ENCODE results near the gene CLEC18C. TPM values are rescaled to one million over a fixed set of nuclear protein-coding genes. Genes with fewer than 3 reads are reported as not detected.
"Not testable (repeated sequence)": the region's sequence is repeated elsewhere in the genome, so short reads cannot be mapped to it uniquely, and the experiment has no call there.

Gene CLEC18C
- total RNA-seq, 2 donors from 2014 or later: not detected

DNA sequence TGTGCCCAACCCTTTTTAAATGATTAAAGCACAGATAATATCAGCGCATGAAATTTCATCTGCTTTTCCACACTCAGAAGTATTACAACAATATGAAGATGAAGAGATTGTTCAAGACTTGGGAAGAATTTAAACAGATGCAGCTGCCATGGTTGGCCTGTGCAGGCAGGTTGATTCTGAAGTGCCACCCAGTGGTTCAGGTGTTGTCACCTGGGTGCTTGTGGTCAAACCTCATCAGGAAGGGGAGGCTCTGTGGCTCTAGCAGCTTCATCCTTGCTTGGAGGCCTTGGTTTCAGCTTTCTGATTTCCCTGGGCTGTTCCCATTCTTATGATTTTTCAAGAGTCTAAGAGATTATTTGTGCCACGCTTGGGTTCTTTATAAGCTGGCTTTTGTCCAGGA, 22.2 kb upstream of the CLEC18C start:
- H3K4me3 ChIP-seq: no peak overlapping the region
- no peaks in the 10 kb centered on the region for H3K4me1 ChIP-seq
- no peak for DNase-seq (ENCODE audit: low spot score)
- H3K36me3 ChIP-seq: peaks cover 72% of the 10 kb centered on the region
- TF ChIP-seq, protein P1, sequence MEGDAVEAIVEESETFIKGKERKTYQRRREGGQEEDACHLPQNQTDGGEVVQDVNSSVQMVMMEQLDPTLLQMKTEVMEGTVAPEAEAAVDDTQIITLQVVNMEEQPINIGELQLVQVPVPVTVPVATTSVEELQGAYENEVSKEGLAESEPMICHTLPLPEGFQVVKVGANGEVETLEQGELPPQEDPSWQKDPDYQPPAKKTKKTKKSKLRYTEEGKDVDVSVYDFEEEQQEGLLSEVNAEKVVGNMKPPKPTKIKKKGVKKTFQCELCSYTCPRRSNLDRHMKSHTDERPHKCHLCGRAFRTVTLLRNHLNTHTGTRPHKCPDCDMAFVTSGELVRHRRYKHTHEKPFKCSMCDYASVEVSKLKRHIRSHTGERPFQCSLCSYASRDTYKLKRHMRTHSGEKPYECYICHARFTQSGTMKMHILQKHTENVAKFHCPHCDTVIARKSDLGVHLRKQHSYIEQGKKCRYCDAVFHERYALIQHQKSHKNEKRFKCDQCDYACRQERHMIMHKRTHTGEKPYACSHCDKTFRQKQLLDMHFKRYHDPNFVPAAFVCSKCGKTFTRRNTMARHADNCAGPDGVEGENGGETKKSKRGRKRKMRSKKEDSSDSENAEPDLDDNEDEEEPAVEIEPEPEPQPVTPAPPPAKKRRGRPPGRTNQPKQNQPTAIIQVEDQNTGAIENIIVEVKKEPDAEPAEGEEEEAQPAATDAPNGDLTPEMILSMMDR (IDR thresholded peaks at IDR 0.05): no peak
- H3K27me3 ChIP-seq: no peaks in the 10 kb centered on the region
- no peak overlapping the region for H3K27ac ChIP-seq
- H3K9me3 ChIP-seq: no peaks in the 10 kb centered on the region

DNA sequence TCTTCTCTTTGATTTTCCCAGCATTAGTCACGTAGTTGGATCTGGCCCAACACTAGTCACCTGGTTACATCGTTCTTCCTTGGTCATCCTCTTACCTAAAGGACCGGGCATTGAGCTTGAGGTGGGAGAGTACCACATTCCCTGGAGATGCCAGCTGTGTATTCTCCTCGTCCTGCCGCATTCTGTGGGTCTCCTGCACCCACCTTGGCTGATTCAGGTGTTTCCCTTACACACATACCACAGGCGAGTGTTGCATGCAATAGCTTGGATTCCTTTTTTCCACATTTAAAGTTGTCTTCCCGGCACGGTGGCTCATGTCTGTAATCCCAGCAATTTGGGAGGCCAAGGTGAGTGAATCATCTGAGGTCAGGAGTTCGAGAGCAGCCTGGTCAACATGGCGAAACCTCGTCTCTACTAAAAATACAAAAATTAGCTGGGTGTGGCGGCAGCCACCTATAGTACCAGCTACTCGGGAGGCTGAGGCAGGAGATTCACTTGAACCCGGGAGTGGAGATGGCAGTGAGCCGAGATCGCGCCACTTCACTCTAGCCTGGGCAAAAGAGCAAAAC, 21.6 kb upstream of the CLEC18C start:
- Histone ChIP-seq H3K4me1 (no peaks in the 10 kb centered on the region), H3K27ac (no peak overlapping the region), H3K27me3 (no peaks in the 10 kb centered on the region), H3K4me3 (no peak overlapping the region), H3K36me3 (peaks cover 78% of the 10 kb centered on the region), H3K9me3 (no peaks in the 10 kb centered on the region)
- no peak for DNase-seq (ENCODE audit: low spot score)
- TF ChIP-seq, protein P1 (IDR thresholded peaks at IDR 0.05): no peak

DNA sequence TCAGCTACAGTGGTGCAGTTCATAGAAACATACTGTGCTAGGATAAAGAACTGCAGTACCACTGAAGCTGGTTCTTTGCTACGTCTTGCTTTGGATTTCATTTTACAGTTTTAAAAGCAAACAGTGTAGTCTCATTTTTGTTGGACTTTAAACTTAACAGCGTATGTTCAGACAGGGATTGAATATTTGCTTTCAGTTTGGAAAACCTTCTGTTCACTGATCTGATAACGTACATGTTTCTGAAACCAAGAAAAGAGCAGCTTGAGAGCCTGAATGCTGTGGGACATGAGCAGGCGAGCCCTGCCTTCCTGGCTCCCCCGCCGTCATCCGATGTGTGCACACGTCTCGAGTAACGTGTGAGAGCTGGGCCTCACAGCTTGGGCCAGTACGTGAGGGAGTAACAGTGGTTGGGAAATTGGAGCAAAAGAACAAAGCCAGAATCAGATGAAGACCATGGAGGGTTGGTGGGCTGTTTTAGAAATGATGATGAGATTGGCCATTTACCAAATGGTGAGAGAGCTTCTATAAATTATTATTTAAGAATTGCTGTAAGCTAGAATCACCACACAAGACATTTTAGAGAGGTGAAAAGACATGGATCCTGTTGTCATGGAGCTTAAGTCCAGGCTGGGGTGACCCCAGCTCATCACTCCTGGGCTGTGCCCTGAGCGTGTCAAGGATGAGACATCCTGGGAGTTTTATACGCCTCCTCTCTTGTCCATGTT, 20.8 kb upstream of the CLEC18C start:
- Histone ChIP-seq H3K9me3 (no peaks in the 10 kb centered on the region), H3K27me3 (no peaks in the 10 kb centered on the region), H3K27ac (no peak overlapping the region), H3K36me3 (peaks cover 85% of the 10 kb centered on the region), H3K4me1 (no peaks in the 10 kb centered on the region), H3K4me3 (no peak overlapping the region)
- no peak for DNase-seq (ENCODE audit: low spot score)
- TF ChIP-seq, protein P1 (IDR thresholded peaks at IDR 0.05): no peak

DNA sequence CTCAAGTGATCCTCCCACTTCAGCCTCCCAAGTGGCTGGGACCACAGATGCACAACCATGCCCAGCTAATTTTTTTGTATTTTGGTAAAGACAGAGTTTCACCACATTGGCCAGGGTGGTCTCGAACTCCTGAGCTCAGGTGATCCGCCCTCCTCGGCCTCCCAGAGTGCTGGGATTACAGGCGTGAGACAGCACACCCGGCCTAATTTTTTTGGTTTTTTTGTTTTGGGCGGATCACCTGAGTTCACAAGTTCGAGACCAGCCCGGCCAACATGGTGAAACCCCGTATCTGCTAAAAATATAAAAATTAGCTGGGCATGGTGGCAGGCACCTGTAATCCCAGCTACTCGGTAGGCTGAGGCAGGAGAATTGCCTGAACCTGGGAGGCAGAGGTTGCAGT, 18.9 kb upstream of the CLEC18C start:
- not testable (repeated sequence) for H3K4me1 ChIP-seq; H3K27ac ChIP-seq; H3K9me3 ChIP-seq; H3K27me3 ChIP-seq; DNase-seq (ENCODE audit: low spot score); H3K4me3 ChIP-seq
- peaks cover 88% of the 10 kb centered on the region for H3K36me3 ChIP-seq

DNA sequence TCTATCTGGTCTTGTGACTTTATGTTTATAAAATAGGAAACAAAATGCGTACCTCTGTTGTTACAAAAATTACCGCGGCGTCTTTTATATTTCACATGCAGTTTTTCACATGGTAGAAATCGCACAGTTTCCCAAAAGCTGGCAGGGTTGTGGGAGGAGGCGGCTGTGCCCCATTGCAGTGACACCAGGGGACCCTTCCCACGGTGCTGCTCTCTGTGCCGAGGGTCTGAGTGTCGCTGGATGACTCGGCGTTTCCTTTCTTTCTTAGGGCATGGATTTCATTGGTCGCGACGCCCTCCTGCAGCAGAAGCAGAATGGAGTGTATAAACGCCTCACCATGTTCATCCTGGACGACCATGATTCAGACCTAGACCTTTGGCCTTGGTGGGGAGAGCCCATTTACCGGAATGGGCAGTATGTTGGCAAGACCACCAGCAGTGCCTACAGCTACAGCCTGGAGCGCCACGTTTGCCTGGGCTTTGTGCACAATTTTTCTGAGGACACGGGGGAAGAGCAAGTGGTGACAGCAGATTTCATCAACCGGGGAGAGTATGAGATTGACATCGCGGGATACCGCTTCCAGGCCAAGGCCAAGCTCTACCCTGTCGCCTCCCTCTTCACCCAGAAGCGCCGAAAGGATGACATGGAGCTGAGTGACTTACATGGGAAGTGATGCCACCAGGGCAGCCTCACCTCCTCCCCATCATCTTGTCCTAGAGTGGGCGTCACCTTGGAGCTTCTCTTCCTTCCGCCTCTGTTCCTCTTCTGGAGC, 17.2 kb upstream of the CLEC18C start:
- H3K4me3 ChIP-seq: no peak overlapping the region
- TF ChIP-seq, protein P1 (IDR thresholded peaks at IDR 0.05): no peak
- no peak for DNase-seq (ENCODE audit: low spot score)
- peaks cover 84% of the 10 kb centered on the region for H3K36me3 ChIP-seq
- H3K27ac ChIP-seq: no peak overlapping the region
- no peaks in the 10 kb centered on the region for H3K4me1 ChIP-seq
- no peaks in the 10 kb centered on the region for H3K27me3 ChIP-seq
- H3K9me3 ChIP-seq: no peaks in the 10 kb centered on the region

DNA sequence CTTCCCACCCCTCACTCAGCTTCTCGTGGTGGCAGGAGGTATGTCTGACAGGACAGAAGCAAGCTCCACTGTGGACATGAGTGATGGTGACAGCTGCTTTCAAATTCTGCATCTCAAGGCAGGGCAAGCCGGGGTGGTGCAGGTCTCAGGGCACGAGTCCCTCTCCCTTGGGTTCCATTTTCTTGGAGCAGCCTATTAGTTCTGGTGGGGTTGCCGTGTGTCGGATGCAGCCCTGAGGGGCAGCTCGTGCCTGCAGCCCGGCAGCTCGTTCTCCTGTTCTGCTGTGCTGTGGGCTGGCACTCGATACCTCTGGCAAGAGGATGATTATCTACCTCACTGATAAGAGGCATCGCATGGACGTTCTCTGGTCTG, 16.5 kb upstream of the CLEC18C start:
- no peaks in the 10 kb centered on the region for H3K27me3 ChIP-seq
- H3K27ac ChIP-seq: no peak overlapping the region
- peaks cover 77% of the 10 kb centered on the region for H3K36me3 ChIP-seq
- no peaks in the 10 kb centered on the region for H3K9me3 ChIP-seq
- H3K4me1 ChIP-seq: no peaks in the 10 kb centered on the region
- TF ChIP-seq, protein P1 (IDR thresholded peaks at IDR 0.05): no peak
- no peak for DNase-seq (ENCODE audit: low spot score)
- no peak overlapping the region for H3K4me3 ChIP-seq

All from right atrium auricular region (tissue), 2 donors.